ENCODE results near the gene CTSL.

Gene CTSL

DNA sequence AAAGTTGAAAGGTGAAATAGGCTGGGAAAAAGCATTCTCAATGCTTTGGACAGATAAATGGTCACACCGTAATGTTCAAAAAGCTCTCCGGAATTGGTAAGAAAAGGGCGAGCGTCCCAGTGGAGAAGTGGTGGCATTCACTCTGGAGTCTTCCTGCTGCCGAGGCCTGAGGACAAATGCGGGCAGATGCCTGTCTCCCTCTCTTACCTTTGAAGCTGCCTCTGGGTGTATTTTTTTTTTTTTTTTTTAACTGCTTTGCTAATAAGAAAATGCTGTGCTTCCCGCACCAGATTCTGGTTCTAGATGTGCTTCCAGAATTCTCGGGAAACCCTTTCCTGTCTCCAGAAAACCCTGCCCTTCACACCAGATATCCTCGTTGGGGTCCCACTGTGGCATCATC is 24.4 kb upstream of the CTSL start:
- no peak for DNase-seq

DNA sequence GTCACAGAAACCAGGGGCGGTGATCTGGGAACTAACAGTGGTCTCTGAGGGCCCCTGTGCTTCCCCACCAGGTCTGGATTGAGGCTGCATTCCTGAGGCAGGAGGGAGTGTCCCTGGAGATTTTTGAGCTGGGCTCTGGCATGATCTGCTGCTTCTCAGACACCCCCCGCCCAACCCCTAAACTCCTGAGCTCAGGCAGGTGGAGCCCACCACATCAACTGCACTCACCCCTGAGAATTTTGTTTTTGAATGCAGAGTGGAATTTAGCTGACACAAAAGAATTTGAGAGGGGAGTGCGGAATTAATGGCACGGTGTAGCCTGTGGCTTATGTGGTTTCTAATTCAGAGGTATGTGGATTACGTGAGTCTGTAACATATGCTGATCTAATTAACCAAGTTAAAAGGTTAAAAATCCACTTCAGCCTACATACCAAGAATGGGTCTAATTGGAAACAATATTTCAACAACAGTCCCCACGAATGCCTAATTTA is 23.9 kb upstream of the CTSL start:
- no peak for DNase-seq

DNA sequence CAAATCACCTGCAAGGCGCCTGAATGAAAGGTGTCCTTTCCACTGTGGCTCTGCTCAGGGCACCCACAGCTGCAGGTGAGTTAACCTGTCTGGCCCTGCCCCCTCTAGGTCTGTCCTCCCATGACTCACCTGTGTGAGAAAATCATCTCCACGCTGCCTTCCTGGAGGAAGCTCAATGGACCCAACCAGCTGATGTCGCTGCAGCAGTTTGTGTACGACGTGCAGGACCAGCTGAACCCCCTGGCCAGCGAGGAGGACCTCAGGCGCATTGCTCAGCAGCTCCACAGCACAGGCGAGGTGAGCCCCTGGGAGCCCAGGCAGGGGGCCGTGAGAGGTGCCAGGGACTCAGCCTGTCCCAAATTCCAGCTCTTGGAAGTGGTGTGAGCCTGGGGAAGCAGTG is 23.0 kb upstream of the CTSL start:
- DNase-seq, result no peak

DNA sequence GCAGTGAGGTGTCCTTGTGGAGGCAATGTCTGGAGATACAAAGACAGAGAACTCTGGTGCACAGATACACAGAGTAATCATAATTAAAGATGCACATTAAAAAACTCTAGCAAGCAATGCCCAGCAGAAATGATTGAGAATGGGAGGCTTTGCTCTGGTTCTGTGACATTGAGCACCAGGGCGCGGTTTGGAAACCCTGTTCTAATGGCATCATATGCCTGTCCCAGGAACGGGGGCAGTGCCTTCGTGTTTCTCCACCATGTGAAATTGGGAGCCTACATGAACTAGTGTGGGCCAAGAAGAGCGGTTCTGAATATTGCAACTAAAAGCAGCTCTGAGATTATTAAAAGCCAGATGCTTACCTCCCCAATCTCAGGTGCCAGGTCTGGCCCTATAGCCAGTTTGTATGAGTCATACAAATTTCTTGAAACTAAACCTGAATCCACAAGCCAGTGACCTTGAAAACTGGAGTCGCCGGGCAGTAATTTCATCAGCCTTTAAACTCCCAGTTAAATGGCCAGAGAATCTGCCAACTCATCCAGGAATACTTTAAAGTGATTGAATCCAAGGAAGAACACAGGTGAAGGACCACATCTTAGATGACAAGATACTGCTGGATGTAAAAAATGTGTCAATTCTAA is 22.2 kb upstream of the CTSL start:
- no peak for DNase-seq

DNA sequence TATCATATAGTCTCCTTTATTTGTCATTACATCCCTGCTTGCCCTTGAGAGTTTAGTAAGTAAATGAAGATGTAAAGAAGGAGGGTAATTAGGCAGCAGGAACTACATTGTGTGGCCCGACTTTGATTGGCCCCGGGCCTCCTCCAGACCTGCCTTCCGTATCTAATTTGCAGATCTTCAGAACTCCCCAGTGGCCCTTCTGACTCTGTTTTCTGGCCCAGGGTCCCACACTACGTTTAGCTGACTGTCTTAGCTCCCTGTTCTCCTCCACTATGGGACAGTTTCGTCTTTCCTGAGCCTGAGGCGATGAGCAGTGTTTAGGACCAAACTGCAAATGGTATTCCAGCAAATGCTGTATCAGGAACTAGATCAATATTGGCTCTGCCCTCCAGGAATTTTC is 21.6 kb upstream of the CTSL start:
- DNase-seq, result no peak

DNA sequence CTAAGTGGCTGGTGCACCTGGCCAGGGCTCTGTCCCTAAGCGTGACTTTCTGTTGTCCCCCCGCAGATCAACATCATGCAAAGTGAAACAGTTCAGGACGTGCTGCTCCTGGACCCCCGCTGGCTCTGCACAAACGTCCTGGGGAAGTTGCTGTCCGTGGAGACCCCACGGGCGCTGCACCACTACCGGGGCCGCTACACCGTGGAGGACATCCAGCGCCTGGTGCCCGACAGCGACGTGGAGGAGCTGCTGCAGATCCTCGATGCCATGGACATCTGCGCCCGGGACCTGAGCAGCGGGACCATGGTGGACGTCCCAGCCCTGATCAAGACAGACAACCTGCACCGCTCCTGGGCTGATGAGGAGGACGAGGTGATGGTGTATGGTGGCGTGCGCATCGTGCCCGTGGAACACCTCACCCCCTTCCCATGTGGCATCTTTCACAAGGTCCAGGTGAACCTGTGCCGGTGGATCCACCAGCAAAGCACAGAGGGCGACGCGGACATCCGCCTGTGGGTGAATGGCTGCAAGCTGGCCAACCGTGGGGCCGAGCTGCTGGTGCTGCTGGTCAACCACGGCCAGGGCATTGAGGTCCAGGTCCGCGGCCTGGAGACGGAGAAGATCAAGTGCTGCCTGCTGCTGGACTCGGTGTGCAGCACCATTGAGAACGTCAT is 19.7 kb upstream of the CTSL start:
- no peak for DNase-seq

DNA sequence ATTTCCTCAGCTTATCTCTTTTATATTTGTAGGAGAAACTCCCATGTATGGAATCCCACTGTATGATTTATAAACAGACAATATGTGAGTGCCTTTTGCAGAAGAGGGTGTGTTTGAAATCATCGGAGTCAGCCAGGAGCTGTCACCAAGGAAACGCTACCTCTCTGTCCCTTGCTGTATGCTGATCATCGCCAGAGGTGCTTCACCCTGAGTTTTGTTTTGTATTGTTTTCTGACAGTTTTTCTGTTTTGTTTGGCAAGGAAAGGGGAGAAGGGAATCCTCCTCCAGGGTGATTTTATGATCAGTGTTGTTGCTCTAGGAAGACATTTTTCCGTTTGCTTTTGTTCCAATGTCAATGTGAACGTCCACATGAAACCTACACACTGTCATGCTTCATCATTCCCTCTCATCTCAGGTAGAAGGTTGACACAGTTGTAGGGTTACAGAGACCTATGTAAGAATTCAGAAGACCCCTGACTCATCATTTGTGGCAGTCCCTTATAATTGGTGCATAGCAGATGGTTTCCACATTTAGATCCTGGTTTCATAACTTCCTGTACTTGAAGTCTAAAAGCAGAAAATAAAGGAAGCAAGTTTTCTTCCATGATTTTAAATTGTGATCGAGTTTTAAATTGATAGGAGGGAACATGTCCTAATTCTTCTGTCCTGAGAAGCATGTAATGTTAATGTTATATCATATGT is 18.0 kb upstream of the CTSL start:
- peak; percentile 59 to 61 for DNase-seq

DNA sequence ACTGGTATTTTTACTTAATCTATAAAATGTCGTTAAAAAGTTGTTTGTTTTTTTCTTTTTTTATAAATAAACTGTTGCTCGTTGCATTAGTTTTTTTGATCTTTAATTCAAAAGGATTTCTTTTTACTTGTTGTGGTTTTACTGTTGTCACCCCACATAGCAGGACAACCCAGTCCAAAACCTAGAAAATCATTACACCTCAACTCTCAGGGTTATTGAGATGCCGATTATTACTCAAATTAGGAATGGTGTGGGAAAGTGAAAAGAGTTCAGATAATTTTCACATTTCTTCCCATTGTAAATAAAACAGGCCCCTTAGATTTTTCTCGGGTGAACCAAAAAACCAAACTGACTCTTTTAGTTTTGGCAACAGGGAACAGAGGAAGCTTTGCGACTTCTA is 17.4 kb upstream of the CTSL start:
- DNase-seq, result no peak

DNA sequence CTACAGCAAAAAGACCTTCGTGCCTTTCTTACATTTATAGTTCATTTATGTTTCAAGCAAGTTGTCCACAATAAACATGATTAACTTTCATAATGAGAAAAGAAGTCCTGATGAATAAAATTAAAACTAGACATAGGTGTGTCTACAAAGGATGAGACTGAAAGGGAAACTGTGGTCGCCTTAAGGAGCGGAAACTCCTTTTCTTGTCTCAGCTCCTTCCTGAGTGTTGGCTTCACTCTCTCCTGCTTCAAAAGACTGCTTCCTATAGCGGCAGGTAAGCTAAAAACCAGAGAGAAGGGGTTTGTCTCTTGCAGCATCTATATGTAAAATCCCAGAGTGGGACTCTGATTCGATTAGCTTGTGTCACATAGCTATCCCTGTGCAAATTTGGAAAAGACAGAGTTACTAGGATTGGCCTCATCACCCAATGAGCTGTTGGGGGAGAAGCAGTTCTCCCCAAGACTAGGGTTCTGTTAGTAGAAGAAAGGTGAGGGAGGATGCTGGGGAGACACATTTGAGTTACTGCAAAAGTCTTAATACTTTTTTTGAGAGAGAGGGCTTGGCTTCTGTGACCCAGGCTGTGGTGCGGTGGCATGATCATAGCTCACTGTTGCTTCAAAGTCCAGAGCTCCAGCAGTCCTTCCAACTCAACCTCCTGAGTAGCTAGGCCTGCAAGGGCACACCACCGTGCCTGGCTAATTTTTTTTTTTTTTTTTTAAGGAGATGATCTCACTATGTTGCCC is 16.8 kb upstream of the CTSL start:
- no peak for DNase-seq

DNA sequence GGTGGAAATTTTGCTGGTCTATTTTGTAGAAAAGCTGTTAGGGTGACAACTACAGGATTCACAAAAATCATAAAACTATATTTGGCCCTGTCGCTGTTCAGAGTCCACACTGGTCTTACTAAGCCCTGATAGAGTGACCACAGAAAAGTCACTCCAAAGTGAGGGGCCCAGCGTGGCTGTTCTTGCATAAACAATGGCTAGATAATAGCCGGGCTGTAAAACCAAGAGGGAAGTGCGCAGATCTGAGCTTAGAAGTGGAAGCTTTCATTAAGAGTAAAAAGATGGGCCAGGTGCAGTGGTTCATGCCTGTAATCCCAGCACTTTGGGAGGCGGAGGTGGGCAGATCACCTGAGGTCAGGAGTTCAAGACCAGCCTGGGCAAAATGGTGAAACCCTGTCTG is 15.5 kb upstream of the CTSL start:
- DNase-seq, result no peak

DNA sequence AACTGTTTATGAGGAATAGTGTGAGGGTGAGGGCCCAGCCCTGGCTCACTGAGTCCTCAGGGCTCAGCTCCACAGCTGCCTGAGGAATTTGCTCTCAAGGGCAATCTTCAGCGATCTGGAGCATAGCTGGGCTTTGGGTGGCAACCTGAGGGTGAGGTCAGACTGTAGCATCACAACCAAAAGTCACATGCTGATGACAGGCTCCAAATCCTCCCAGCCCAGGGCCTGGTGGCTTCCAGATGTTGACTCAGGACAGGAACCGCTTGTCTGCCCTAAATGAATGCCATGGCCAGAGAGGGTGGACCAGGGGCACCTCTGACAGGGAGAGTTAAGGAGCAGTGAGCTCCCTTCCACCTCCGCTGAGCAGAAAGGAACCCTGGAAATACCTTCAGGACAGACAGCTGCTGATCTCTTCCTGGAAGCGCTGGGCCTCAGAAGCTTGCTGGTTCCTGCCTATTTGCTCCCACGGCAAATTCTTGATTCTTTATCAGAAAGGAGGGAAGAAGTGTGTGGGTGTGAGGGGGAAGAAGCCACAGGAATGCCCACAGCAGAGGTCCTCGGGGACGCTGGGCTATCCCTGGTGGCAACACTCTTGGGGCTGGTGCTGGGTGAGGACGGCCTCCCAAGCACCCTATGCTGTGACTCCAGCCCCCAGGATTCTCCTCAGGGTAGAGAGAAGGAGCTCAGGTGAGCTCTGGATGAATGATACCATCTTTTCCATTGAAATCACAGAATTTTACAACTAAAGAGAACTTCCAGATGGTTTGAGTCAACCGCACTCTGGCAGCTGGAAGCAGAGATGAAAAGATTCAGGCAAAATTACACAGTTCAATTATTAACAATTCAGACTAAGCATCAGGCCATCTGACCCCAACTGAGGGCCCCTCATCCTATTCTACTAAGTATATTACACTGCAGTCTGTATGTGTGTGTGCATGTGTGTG is 13.8 kb upstream of the CTSL start:
- DNase-seq, result peak; percentile 86 to 94

DNA sequence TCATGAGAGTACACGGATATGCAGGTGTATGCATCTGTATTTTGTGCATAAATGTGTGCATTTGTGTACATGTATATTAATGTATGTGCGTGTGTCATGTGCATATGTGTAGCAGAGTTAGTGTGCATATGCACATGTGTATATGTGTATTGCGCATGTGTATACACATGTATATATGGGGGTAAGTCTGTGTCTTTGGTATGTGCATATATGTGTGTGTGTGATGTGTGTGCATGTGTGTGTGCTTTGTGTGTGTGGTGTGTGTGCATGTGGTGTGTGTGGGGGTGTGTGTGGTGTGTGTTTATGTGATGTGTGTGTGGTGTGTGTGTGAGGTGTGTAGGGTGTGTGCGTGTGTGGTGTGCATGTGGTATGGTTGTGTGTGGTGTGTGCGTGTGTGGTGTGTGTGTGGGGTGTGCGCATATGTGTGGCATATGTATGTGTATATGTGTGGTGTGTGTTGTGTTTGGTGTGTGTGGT is 13.1 kb upstream of the CTSL start:
- DNase-seq, result no peak

DNA sequence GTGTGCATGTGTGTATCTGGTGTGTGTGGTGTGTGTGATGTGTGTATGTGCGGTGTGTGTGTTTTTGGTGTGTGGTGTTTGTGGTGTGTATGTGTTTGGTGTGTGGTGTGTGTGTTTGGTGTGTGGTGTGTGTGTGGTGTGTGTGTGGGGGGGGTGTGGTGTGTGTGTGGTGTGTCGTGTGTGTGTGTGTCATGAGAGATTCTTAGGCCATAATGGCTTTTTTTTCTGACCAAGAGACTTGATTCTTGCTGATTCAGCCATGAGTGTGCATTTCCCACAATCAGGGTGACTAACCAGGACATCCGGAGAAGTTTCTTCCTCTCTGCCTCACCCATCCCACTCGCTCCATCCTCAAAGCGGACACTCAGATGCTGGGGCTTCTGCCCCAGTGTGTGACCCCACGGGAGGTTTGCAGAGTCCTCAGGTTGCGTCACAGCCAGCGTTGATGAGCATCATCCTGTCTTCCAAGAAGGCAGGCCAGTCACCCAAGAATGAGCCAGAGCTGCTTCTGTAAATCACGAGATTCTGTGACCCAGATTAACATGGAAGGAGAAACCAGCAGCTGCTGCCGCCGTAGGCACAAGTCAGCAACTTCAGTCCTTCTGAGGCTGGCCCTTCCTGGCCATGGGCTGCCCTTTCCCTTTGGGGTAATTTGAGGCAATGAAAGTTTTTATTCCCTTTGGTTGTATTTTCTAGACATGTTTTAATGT is 12.5 kb upstream of the CTSL start:
- DNase-seq, result peak; percentile 98 to 100

DNA sequence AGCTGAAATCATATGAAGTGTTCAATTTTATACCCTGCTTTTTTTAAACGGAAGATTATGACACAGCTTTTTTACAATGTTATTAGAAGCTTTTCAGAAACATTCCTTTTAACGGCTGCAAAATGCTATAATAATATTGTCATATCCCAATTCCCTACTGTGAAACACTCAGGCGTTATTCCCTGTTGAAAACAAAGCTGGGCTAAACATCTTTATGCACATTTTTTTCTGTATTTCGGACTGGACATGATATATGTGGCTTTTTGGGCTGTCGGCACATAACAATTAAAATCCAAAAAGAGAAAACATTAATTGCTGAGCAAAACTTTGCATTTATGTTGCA is 12.0 kb upstream of the CTSL start:
- DNase-seq, result no peak

DNA sequence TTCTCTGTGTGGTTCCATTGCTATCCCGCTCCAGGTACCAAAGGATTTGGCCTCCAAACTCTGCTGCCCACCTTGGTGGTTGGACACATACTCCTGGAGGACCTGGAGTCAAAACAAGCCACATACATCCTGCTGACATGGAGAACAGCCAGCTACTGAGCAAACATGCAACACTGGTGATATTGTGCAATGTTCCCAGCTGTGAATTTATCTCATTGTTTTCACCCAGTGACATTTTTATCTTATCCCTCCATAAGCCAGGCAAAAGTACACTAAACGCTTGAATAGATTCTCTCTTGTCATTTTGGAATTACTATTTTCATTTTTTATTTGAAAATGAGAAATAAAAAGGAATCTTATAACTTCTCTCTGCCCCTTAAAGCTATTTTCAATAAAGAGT is 11.1 kb upstream of the CTSL start:
- peak; percentile 52 to 66 for DNase-seq

DNA sequence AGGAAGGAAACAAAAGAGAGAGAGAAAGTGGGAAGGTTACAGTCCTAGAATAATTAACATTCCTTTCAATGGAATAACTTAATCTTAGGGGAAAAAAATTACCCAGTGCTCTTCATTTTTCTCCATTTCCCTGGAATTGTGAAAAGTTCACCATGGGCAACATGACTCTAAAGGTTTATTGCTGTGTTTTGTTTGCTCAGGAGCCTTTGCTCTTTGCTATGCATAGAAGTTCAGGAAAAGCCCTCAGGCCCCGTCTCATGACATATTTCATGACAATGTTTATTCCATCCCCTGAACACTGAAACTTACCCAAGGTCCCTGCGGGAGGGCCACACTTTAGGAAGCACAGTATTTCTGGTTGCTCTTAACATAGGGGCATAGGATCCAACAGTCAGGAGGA is 9.8 kb upstream of the CTSL start:
- no peak for DNase-seq

DNA sequence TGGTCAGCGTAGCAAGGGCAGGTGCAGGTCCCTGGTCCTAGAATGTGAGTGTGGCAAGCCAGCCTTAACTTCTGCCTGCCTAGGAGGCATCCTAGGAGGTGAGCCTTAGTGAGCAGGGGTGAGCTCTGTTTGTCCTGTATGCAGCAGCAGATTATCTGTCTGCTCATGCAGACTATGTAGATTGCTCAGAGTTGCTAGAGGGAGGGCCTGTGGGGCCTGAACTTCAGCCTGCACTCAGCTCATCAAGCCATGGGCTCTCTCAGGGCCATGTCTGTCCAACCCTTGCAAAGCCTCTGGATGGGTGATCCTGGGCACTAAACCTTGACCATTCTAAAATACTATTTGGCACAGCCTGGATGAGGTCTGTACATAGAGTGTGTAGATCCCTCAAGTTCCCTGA is 8.5 kb upstream of the CTSL start:
- no peak for DNase-seq

DNA sequence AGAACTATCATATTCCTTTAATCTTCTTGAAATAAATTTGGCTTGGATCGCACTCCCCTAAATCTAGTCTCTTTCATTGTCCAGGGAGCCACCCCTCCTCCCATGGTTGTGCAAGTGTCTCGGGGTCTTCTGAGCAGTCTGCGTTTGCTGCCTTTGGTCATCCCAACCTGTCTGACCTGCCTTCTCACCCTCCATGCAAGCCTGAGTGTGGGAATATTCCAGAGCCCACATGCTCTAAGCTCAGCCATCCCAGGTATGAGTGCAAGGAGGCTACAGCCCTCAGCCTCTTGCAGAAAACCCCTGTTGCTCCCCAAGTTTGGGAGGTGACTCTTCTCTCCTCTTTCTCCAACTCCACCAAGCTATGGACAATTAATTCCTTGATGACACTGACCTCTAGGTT is 7.7 kb upstream of the CTSL start:
- DNase-seq, result no peak

DNA sequence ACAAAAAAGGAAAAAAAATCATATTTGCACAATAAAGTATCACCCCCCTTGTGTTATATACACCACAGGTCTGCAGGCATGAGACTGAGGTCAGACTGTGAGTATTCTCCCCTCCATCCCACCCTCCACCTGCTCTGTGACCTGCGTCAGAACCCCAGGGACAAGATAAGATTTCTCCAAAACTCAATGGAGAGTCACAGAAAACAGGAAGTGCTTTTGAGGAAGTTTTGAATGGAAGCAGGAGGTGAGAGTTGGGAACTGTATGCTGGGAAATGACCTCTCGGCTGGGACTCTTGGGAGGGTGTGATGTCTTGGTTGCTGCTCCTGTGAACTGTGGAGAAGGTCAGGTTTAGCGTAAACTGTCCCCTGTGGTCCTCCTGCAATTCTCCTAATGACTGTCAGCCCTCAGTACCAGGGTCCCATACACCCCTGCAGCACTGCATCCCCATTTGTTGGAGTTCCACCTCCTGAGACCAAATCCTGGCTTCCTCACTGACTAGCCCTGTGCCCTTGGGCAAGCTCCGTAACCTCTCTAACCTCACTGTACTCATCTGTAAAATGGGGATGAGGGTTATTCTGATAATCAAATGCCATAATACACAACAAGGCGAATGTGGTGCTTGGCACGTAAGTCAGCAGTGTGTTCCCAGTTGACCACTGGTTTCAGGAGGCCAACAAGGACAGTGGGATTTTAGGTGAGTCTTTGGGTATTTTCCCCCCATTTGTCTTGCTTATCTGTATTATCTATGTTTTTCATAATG is 6.9 kb upstream of the CTSL start:
- peak in 1 of 2 donors; percentile 62 for DNase-seq

DNA sequence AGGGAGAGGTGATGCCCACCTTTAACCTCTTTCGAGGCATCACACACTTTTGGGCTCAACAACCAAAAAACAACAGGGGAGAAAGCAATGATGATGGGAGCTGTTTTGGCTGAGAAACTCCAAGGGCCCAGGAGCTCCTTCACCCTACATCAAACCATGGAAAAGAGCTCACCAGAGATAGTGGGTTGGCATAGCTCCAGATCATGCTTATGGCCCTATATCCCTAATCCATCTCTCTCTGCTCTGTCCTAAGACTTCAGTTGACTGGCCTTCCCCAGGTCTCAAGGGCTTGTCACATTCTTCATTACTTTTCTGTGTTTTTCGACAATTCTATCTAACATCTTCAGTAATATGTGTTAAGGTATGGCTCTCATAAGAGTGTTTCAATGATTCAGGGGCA is 5.7 kb upstream of the CTSL start:
- DNase-seq, result no peak
